Measurements from ENCODE around the gene TBPL1. TPM values are rescaled to one million over a fixed set of nuclear protein-coding genes. Genes with fewer than 3 reads are reported as not detected.

TBPL1 gene
- total and polyA plus RNA-seq, 4 donors, result 5.4 to 34.6 (median 11.5) TPM

GRCh38 chr6:133956416-133957049, 3.5 kb downstream of the TBPL1 start:
- Histone ChIP-seq H3K9me3 (ENCODE audit: control insufficient read depth in 4 of 4, low read length in 3 of 4) (no peaks in the 10 kb centered on the region), H3K9ac (ENCODE audit: low read depth in 1 of 2, low read length in 2 of 2) (no peak overlapping the region), H3K4me3 (ENCODE audit: low read depth in 1 of 3, low read length in 3 of 3) (no peak overlapping the region), H3K27me3 (ENCODE audit: control insufficient read depth in 4 of 4, insufficient read depth in 4 of 4, low read length in 3 of 4) (no peaks in the 10 kb centered on the region), H3K36me3 (ENCODE audit: control insufficient read depth in 4 of 4, insufficient read depth in 3 of 4, low read depth in 1 of 4, low read length in 3 of 4) (no peaks in the 10 kb centered on the region), H3K27ac (ENCODE audit: low read depth in 1 of 2, low read length in 2 of 2) (no peak overlapping the region), H3K4me1 (ENCODE audit: control insufficient read depth in 4 of 4, insufficient read depth in 4 of 4, low read length in 3 of 4) (peaks cover 1 to 39% (median 22%) of the 10 kb centered on the region in 4 donors)
- TF ChIP-seq FOXA2 (IDR thresholded peaks at IDR 0.05), result no peak
- no peak for DNase-seq (ENCODE audit: low spot score)
- 82% methylated on average over 3 of the region's 3 CpGs for WGBS

GRCh38 chr6:133957227-133957626, 4.2 kb downstream of the TBPL1 start:
- Histone ChIP-seq H3K4me1 (ENCODE audit: control insufficient read depth in 4 of 4, insufficient read depth in 4 of 4, low read length in 3 of 4) (peaks cover 1 to 36% (median 21%) of the 10 kb centered on the region in 4 donors), H3K27ac (ENCODE audit: low read depth in 1 of 2, low read length in 2 of 2) (no peak overlapping the region), H3K4me3 (ENCODE audit: low read depth in 1 of 3, low read length in 3 of 3) (no peak overlapping the region), H3K36me3 (ENCODE audit: control insufficient read depth in 4 of 4, insufficient read depth in 3 of 4, low read depth in 1 of 4, low read length in 3 of 4) (no peaks in the 10 kb centered on the region), H3K27me3 (ENCODE audit: control insufficient read depth in 4 of 4, insufficient read depth in 4 of 4, low read length in 3 of 4) (no peaks in the 10 kb centered on the region), H3K9me3 (ENCODE audit: control insufficient read depth in 4 of 4, low read length in 3 of 4) (no peaks in the 10 kb centered on the region), H3K9ac (ENCODE audit: low read depth in 1 of 2, low read length in 2 of 2) (no peak overlapping the region)
- no peak for DNase-seq (ENCODE audit: low spot score)
- TF ChIP-seq CTCF (IDR thresholded peaks at IDR 0.05; ENCODE audit: low read depth, low read length, missing input control) (no peak), SP1 (IDR thresholded peaks at IDR 0.05) (no peak), FOXA2 (IDR thresholded peaks at IDR 0.05) (no peak), HNF4A (conservative IDR thresholded peaks at IDR 0.05) (no peak), HNF4G (IDR thresholded peaks at IDR 0.05) (no peak), ATF3 (IDR thresholded peaks at IDR 0.05) (no peak), FOXA1 (IDR thresholded peaks at IDR 0.05) (no peak), RXRA (IDR thresholded peaks at IDR 0.05) (no peak), RAD21 (IDR thresholded peaks at IDR 0.05) (no peak), YY1 (IDR thresholded peaks at IDR 0.05) (no peak), REST (IDR thresholded peaks at IDR 0.05) (no peak)
- WGBS, result 94% methylated on average over 4 of the region's 4 CpGs

GRCh38 chr6:133957780-133958242, 4.8 kb downstream of the TBPL1 start:
- no peaks in the 10 kb centered on the region for H3K27me3 ChIP-seq (ENCODE audit: control insufficient read depth in 4 of 4, insufficient read depth in 4 of 4, low read length in 3 of 4)
- H3K36me3 ChIP-seq (ENCODE audit: control insufficient read depth in 4 of 4, insufficient read depth in 3 of 4, low read depth in 1 of 4, low read length in 3 of 4), result no peaks in the 10 kb centered on the region
- H3K27ac ChIP-seq (ENCODE audit: low read depth in 1 of 2, low read length in 2 of 2), result no peak overlapping the region
- WGBS, result 64% methylated on average over 2 of the region's 2 CpGs
- TF ChIP-seq GABPA (IDR thresholded peaks at IDR 0.05 in 1 of 2, conservative IDR thresholded peaks at IDR 0.05 in 1 of 2), result no peak
- no peak for TF ChIP-seq HNF4G (IDR thresholded peaks at IDR 0.05)
- no peak for TF ChIP-seq FOXA2 (IDR thresholded peaks at IDR 0.05)
- TF ChIP-seq RAD21 (IDR thresholded peaks at IDR 0.05), result no peak
- no peak for TF ChIP-seq ATF3 (IDR thresholded peaks at IDR 0.05)
- no peak for TF ChIP-seq ZBTB33 (IDR thresholded peaks at IDR 0.05)
- no peak for TF ChIP-seq JUND (IDR thresholded peaks at IDR 0.05)
- no peak for TF ChIP-seq HNF4A (conservative IDR thresholded peaks at IDR 0.05)
- no peak for TF ChIP-seq SP1 (IDR thresholded peaks at IDR 0.05)
- TF ChIP-seq MAX (IDR thresholded peaks at IDR 0.05), result no peak
- TF ChIP-seq FOXA1 (IDR thresholded peaks at IDR 0.05), result no peak
- peaks cover 1 to 33% (median 20%) of the 10 kb centered on the region in 4 donors for H3K4me1 ChIP-seq (ENCODE audit: control insufficient read depth in 4 of 4, insufficient read depth in 4 of 4, low read length in 3 of 4)
- no peaks in the 10 kb centered on the region for H3K9me3 ChIP-seq (ENCODE audit: control insufficient read depth in 4 of 4, low read length in 3 of 4)
- H3K9ac ChIP-seq (ENCODE audit: low read depth in 1 of 2, low read length in 2 of 2), result no peak overlapping the region
- no peak for DNase-seq (ENCODE audit: low spot score)
- no peak overlapping the region for H3K4me3 ChIP-seq (ENCODE audit: low read depth in 1 of 3, low read length in 3 of 3)

Data from liver (tissue), 9 donors.